ENCODE results near the gene ZNF444. TPM values are rescaled to one million over a fixed set of nuclear protein-coding genes. Genes with fewer than 3 reads are reported as not detected.
"Not testable (repeated sequence)": the region's sequence is repeated elsewhere in the genome, so short reads cannot be mapped to it uniquely, and the experiment has no call there.

ZNF444 gene
- total RNA-seq, 2 experiments from 2014 or later, result 22.0 to 25.3 TPM

DNA sequence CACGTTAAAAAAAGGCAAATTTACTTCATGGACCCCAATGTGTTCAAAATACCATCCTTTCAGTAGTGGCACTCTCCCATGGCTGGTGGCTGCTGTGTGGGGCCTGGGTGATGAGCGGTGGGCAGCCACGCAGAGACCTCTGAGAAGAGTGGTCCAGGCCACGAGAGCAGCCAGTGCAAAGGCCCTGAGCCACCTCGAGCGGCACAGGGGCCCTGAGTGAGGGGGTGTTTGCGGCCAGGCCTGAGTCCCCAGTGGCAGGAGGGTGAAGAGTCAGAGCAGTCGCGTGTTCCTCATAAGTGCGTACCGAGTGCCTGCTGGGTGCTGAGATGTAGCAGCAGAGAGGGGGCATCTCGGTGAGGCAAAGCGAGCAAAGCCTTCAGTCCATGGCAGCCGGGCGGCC, 7.0 kb downstream of the ZNF444 start:
- ChIA-PET CTCF (ENCODE audit: unreplicated experiment) (no interaction called here), POLR2A (no interaction called here)
- H3K79me2 ChIP-seq (ENCODE audit: insufficient read depth, low read depth, low read length), result no peaks in the 10 kb centered on the region; the same call in 1 of the 2 replicates
- H3K9me2 ChIP-seq (ENCODE audit: insufficient read depth, low read length), result no peaks in the 10 kb centered on the region
- H3K4me3 ChIP-seq (ENCODE audit: low read depth, low read length, poor library complexity, severe bottlenecking), result no peak overlapping the region
- no peak overlapping the region for H3K4me2 ChIP-seq (ENCODE audit: low read length)
- H3K36me3 ChIP-seq (ENCODE audit: insufficient read depth, low read length), result peaks cover 27% of the 10 kb centered on the region
- H3K9me3 ChIP-seq (ENCODE audit: low read length), result no peaks in the 10 kb centered on the region
- BruUV-seq (replicated peaks), result no TSS peak
- H2AFZ ChIP-seq (ENCODE audit: low read length), result no peak overlapping the region
- no peak for TF ChIP-seq EZH2phosphoT487 (IDR thresholded peaks at IDR 0.05; ENCODE audit: borderline replicate concordance, low read depth, low read length)
- no peak for TF ChIP-seq CTCF (conservative IDR thresholded peaks at IDR 0.05; ENCODE audit: low read length)
- no peak overlapping the region for H3K27ac ChIP-seq (ENCODE audit: low read depth, low read length, poor library complexity, severe bottlenecking)
- H4K20me1 ChIP-seq (ENCODE audit: insufficient read depth, low read length), result no peaks in the 10 kb centered on the region
- DNase-seq (ENCODE audit: low spot score), result no peak
- intact Hi-C loops (cut with micrococcal nuclease; ENCODE audit: unreplicated experiment), result no loop called here
- H3K4me1 ChIP-seq (ENCODE audit: insufficient read depth, low read length, poor library complexity, severe bottlenecking), result no peaks in the 10 kb centered on the region

DNA sequence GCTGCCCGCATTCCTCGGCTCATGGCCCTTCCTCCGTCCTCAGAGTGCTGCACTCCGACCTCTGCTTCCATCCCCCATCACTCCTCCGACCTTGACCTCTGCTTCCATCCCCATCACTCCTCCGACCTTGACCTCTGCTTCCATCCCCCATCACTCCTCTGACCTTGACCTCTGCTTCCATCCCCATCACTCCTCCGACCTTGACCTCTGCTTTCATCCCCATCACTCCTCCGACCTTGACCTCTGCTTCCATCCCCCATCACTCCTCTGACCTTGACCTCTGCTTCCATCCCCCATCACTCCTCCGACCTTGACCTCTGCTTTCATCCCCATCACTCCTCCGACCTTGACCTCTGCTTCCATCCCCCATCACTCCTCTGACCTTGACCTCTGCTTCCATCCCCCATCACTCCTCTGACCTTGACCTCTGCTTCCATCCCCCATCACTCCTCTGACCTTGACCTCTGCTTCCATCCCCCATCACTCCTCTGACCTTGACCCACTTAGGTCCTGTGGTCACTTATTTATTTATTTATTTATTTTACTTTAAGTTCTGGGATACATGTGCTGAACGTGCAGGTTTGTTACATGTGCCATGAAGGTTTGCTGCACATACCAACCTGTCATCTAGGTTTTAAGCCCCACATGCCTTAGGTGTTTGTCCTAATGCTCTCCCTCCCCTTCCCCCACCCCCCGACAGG, 8.0 kb downstream of the ZNF444 start:
- BruUV-seq (replicated peaks); H2AFZ ChIP-seq (ENCODE audit: low read length): not testable (repeated sequence)

DNA sequence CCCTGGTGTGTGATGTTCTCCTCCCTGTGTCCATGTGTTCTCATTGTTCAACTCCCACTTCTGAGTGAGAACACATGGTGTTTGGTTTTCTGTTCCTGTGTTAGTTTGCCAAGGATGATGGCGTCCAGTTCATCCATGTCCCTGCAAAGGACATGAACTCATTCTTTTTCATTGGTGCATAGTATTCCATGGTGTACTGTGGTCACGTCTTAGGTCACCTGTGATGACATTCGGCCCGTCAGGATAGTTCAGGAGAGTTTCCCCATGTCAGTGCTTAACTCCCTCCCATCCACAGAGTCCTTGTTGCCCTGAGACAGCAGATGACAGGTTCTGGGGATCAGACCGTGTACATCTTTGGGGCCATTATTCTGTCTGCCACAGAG, 8.6 kb downstream of the ZNF444 start:
- Histone ChIP-seq H3K4me2 (ENCODE audit: low read length) (no peak overlapping the region), H3K36me3 (ENCODE audit: insufficient read depth, low read length) (peaks cover 31% of the 10 kb centered on the region), H3K27ac (ENCODE audit: low read depth, low read length, poor library complexity, severe bottlenecking) (no peak overlapping the region), H3K9me2 (ENCODE audit: insufficient read depth, low read length) (no peaks in the 10 kb centered on the region), H3K4me3 (ENCODE audit: low read depth, low read length, poor library complexity, severe bottlenecking) (no peak overlapping the region), H3K9me3 (ENCODE audit: low read length) (no peaks in the 10 kb centered on the region), H3K4me1 (ENCODE audit: insufficient read depth, low read length, poor library complexity, severe bottlenecking) (no peaks in the 10 kb centered on the region), H4K20me1 (ENCODE audit: insufficient read depth, low read length) (no peaks in the 10 kb centered on the region), H3K79me2 (ENCODE audit: insufficient read depth, low read depth, low read length) (no peaks in the 10 kb centered on the region), H2AFZ (ENCODE audit: low read length) (no peak overlapping the region)
- TF ChIP-seq CTCF (conservative IDR thresholded peaks at IDR 0.05; ENCODE audit: low read length) (no peak), EZH2phosphoT487 (IDR thresholded peaks at IDR 0.05; ENCODE audit: borderline replicate concordance, low read depth, low read length) (no peak)
- intact Hi-C loops (cut with micrococcal nuclease; ENCODE audit: unreplicated experiment), result no loop called here
- BruUV-seq (replicated peaks), result no TSS peak
- no peak for DNase-seq (ENCODE audit: low spot score)
- CTCF ChIA-PET (ENCODE audit: unreplicated experiment), result no interaction called here
- POLR2A ChIA-PET, result no interaction called here

More for the DNA sequence above, 8.0 kb downstream of the ZNF444 start:
- DNase-seq (ENCODE audit: low spot score); CTCF ChIA-PET (ENCODE audit: unreplicated experiment); H3K4me3 ChIP-seq (ENCODE audit: low read depth, low read length, poor library complexity, severe bottlenecking); H3K4me2 ChIP-seq (ENCODE audit: low read length); H3K79me2 ChIP-seq (ENCODE audit: insufficient read depth, low read depth, low read length); intact Hi-C loops (cut with micrococcal nuclease; ENCODE audit: unreplicated experiment); H3K27ac ChIP-seq (ENCODE audit: low read depth, low read length, poor library complexity, severe bottlenecking); H4K20me1 ChIP-seq (ENCODE audit: insufficient read depth, low read length); H3K9me2 ChIP-seq (ENCODE audit: insufficient read depth, low read length); POLR2A ChIA-PET; H3K4me1 ChIP-seq (ENCODE audit: insufficient read depth, low read length, poor library complexity, severe bottlenecking); H3K9me3 ChIP-seq (ENCODE audit: low read length): not testable (repeated sequence)
- peaks cover 31% of the 10 kb centered on the region for H3K36me3 ChIP-seq (ENCODE audit: insufficient read depth, low read length)
